Measurements from ENCODE around the gene GLO1.

GLO1 gene

DNA sequence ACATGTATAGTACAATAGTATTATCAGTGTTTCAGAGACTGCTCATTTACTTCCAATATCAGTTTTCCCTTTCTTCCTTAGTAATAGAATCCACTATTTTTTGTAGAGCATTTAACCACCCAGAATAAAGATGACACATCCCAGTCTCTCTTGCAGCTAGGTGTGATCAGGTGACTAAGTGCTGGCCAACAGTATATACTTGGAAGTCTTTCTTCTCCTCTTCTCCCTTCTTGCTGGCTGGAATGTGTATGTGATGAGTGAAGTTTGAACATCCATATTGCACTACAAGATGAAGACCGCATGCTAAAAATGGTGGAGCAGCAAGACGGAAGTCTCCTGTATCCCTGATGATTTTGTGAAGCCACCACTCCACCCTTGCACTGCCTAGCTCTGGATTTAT is 48.7 kb downstream of the GLO1 start:
- DNase-seq (ENCODE audit: low read depth), result no peak
- TF ChIP-seq, protein P1, sequence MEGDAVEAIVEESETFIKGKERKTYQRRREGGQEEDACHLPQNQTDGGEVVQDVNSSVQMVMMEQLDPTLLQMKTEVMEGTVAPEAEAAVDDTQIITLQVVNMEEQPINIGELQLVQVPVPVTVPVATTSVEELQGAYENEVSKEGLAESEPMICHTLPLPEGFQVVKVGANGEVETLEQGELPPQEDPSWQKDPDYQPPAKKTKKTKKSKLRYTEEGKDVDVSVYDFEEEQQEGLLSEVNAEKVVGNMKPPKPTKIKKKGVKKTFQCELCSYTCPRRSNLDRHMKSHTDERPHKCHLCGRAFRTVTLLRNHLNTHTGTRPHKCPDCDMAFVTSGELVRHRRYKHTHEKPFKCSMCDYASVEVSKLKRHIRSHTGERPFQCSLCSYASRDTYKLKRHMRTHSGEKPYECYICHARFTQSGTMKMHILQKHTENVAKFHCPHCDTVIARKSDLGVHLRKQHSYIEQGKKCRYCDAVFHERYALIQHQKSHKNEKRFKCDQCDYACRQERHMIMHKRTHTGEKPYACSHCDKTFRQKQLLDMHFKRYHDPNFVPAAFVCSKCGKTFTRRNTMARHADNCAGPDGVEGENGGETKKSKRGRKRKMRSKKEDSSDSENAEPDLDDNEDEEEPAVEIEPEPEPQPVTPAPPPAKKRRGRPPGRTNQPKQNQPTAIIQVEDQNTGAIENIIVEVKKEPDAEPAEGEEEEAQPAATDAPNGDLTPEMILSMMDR (conservative IDR thresholded peaks at IDR 0.05; ENCODE audit: low read depth, low read length), result no peak
- H3K4me3 ChIP-seq (ENCODE audit: low read depth, low read length), result no peak overlapping the region

DNA sequence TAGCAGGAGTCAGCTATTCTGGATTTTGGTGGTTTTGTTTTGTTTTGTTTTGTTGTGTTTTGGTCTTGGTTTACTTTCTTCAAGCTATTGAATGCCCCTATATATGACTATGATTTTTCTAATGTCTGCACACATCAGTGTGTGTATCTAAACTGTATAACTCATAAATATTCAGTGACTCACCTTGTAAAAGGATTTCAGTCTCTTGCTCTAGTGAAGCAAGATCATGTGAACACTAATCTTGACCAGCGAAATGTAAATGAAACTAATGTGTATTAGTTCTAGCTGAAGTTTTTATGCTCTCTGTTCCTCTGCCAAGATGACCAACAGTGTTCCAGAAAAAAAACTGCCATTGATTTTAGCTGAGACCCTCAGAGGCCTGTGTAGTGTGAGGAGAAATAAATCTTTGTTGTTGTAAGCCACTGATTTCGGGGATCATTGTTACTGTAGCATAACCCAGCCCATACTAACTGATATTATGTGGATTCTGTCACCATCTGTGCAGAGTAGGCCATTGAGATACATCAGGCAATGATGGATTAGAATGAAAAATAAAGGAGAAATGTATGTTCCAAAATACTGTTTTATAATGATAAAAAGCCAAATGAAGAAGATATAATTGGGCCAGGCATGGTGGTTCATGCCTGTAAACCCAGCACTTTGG is 51.7 kb downstream of the GLO1 start:
- TF ChIP-seq, protein P1 (conservative IDR thresholded peaks at IDR 0.05; ENCODE audit: low read depth, low read length), result no peak
- H3K4me3 ChIP-seq (ENCODE audit: low read depth, low read length), result no peak overlapping the region
- DNase-seq (ENCODE audit: low read depth), result no peak

DNA sequence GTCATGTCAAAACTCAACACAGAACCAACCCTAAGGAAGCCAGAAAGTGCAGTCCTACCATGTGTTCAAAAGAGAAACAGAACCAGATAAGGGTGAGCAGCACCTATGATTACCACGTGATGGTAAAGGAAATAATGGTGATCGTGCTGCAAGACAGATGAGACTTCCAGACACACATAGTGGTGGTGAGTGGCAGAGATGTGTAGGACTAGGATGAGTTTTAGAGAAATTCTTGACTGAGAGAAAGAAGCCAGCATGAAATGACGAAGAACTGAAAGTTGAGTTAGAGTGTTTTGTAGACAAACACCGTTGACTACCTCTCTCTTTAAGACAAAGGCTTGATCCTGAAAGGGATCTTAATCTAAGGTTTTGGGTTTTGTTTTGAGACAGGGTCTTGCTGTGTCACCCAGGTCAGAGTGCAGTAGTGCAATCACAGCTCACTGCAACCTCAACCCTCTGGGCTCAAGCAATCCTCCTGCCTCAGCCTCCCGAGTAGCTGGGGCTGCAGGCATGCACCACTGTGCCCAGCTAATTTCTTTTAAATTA is 52.7 kb downstream of the GLO1 start:
- TF ChIP-seq, protein P1 (conservative IDR thresholded peaks at IDR 0.05; ENCODE audit: low read depth, low read length), result no peak
- no peak overlapping the region for H3K4me3 ChIP-seq (ENCODE audit: low read depth, low read length)
- DNase-seq (ENCODE audit: low read depth), result no peak

DNA sequence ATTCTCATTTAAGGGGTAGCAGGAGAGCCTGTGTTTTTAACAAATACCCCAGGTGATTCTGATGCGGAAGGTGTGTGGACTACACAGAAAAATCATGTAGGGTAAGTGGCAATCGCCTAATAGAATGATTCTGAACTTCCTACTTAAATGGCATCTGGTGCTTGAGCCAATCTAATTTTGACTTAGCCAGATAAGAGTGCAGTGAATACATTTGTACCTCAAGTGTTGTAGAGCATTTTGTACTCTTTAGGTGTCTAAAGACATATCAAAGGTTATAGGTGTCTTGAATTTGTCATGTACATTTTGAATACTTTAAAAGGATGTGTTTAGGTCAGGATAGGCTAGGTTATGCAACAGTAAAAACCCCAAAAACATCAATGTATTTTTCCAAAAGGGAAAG is 53.2 kb downstream of the GLO1 start:
- TF ChIP-seq, protein P1 (conservative IDR thresholded peaks at IDR 0.05; ENCODE audit: low read depth, low read length), result no peak
- DNase-seq (ENCODE audit: low read depth), result no peak
- H3K4me3 ChIP-seq (ENCODE audit: low read depth, low read length), result no peak overlapping the region

DNA sequence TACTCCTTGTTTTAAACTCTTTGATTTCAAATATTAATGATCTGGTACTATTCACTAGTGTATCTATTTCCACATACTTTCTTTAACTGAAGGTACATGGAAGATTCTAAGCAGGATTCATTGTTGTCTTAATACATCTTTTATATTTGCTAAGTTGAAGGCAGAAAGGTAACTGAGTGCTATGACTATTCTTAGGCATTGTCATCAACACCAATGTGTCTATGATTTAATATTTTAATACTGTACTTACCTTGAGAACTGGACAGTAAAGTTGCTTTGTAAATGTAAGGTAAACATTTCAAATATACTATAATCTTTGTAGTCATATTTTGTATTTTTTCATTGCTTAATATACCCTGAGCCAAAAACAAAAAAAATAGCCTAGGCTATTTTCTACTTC is 54.3 kb downstream of the GLO1 start:
- H3K4me3 ChIP-seq (ENCODE audit: low read depth, low read length), result no peak overlapping the region
- no peak for DNase-seq (ENCODE audit: low read depth)
- TF ChIP-seq, protein P1 (conservative IDR thresholded peaks at IDR 0.05; ENCODE audit: low read depth, low read length), result no peak

DNA sequence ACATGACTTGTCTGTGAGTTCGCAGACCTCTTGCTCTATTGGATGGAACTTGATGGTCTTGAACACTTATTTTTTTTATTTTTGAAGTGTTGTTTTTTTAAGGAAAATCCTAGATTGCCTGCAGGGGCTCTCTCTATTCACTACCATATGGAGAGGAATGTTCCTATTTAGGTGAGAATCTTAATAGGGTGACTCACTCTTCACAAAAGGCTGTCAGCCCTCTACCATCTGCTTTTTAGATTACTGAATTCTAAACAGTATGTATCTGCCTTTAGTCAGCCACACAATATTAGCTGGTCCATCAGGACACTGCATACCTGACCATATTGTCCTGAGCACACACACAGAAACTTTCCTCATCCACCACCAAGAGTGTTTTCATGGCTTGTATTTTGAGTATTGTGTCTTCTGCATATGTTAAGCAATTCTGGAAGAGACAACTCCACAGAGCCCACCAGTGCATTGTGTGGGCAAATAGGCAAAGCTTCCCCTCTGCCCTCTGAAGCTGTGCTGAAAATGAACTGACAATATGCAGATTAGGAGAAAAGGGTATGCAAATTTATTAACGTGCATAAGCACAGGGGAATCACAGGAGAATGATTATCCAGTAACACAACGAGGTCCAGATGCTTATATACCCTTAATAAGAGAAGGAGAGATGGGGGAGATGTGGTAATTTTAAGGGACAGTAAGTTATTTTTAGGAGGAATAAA is 56.6 kb downstream of the GLO1 start:
- TF ChIP-seq, protein P1 (conservative IDR thresholded peaks at IDR 0.05; ENCODE audit: low read depth, low read length), result no peak
- DNase-seq (ENCODE audit: low read depth), result peak; percentile 24
- no peak overlapping the region for H3K4me3 ChIP-seq (ENCODE audit: low read depth, low read length)

Data from choroid plexus epithelial cell (primary cell).